ENCODE measurements around the gene DMRT1.

Gene DMRT1

GRCh38 chr9:841371-842209 is at the start of gene DMRT1:
DMRT1 (plus strand) TSS chr9:841697; CDS start chr9:841839, 142 bp downstream.
- DNase-seq (ENCODE audit: low read depth in 2 of 2), result no peak

GRCh38 chr9:792331-793260 is 48.9 kb upstream of the DMRT1 start:
- no peak for DNase-seq (ENCODE audit: low read depth in 2 of 2)

GRCh38 chr9:794386-794785 is 47.1 kb upstream of the DMRT1 start:
- DNase-seq (ENCODE audit: low read depth in 2 of 2), result no peak

GRCh38 chr9:795869-796268 is 45.6 kb upstream of the DMRT1 start:
- DNase-seq (ENCODE audit: low read depth in 2 of 2), result no peak

- DNase-seq (ENCODE audit: low read depth in 2 of 2), result no peak
Measured at GRCh38 chr9:800591-801150, 40.8 kb upstream of the DMRT1 start.

GRCh38 chr9:801399-802071 is 40.0 kb upstream of the DMRT1 start:
- DNase-seq (ENCODE audit: low read depth in 2 of 2), result no peak

GRCh38 chr9:804026-804425 is 37.5 kb upstream of the DMRT1 start:
- no peak for DNase-seq (ENCODE audit: low read depth in 2 of 2)

- no peak for DNase-seq (ENCODE audit: low read depth in 2 of 2)
Measured at GRCh38 chr9:805151-805550, 36.3 kb upstream of the DMRT1 start.

GRCh38 chr9:806285-807156 is 35.0 kb upstream of the DMRT1 start:
- DNase-seq (ENCODE audit: low read depth in 2 of 2), result no peak

- DNase-seq (ENCODE audit: low read depth in 2 of 2), result no peak
Measured at GRCh38 chr9:811106-811531, 30.4 kb upstream of the DMRT1 start.

- no peak for DNase-seq (ENCODE audit: low read depth in 2 of 2)
Measured at GRCh38 chr9:818958-819357, 22.5 kb upstream of the DMRT1 start.

- DNase-seq (ENCODE audit: low read depth in 2 of 2), result no peak
Measured at GRCh38 chr9:826500-827280, 14.8 kb upstream of the DMRT1 start.

- DNase-seq (ENCODE audit: low read depth in 2 of 2), result no peak
Measured at GRCh38 chr9:840343-840742, 1.2 kb upstream of the DMRT1 start.

- DNase-seq (ENCODE audit: low read depth in 2 of 2), result no peak
Measured at GRCh38 chr9:842635-843426, 1.3 kb downstream of the DMRT1 start.

- no peak for DNase-seq (ENCODE audit: low read depth in 2 of 2)
Measured at GRCh38 chr9:843427-843785, 1.9 kb downstream of the DMRT1 start.

GRCh38 chr9:846852-847251 is 5.4 kb downstream of the DMRT1 start:
- DNase-seq (ENCODE audit: low read depth in 2 of 2), result no peak

GRCh38 chr9:847505-847904 is 6.0 kb downstream of the DMRT1 start:
- DNase-seq (ENCODE audit: low read depth in 2 of 2), result no peak

GRCh38 chr9:849431-849830 is 7.9 kb downstream of the DMRT1 start:
- no peak for DNase-seq (ENCODE audit: low read depth in 2 of 2)

- DNase-seq (ENCODE audit: low read depth in 2 of 2), result no peak
Measured at GRCh38 chr9:852539-852938, 11.0 kb downstream of the DMRT1 start.

All from stimulated activated CD8-positive, alpha-beta memory T cell treated with anti-CD3 and anti-CD28 coated beads, Interleukin-2, amount 100 ng/mL, for 48 hours (primary cell).